Gastrocnemius medialis (tissue), 4 donors: ENCODE measurements around the gene SYT9.
A peak's percentile ranks its signal among the peaks of the same experiment; 100 is the strongest.

Source experiments
- POLR2A ChIP-seq, 2 donors: fragments of 450-650 bp; IDR thresholded peaks; one replicate each; pipeline ENCODE4 v1.6.1; 2017; ENCODE audit warnings: antibody characterized with exemption in 2 of 2, mild to moderate bottlenecking in 2 of 2, moderate library complexity in 2 of 2
- TF ChIP-seq, protein P1 (sequence below), 5 experiments: fragments of 450-650 bp in 3 of 5; fragments of 200-600 bp in 2 of 5; sonication (generic) in 2 of 5; IDR thresholded peaks in 4 of 5; conservative IDR thresholded peaks in 1 of 5; 1 replicate in 4 of 5; 2 replicates in 1 of 5; pipeline ENCODE4 v1.5.1; 2016 to 2019; ENCODE audit warnings: antibody characterized with exemption in 5 of 5, mild to moderate bottlenecking in 3 of 5, moderate library complexity in 3 of 5

DNA sequence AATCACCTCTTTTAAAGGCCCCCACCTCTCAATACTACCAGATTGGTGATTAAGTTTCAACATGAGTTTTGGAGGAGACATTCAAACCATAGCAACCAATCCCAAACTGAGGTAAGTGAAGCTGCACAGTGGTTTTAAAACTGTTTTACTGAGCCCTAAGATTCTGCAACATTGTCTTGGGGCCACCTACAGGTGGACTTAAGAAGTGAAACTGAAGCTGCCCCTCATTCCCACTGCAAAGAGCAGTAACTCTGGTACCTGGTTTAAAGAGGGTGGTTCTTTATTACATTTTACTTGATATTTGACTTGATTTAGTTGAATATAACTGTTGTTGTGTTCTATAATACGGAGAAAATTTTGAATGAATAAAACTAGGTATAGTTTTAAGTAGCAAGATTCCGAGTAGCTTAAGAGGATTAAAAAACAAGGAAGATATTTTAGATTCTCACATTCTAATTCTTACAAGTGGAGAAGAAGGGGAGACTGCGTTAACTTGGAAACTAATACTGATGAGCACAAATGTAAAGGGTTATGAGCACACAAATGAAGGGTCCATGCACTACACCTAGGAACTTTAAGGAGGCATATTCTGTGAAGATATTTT lies 26.7 kb downstream of the SYT9 start:
- TF ChIP-seq POLR2A (IDR thresholded peaks at IDR 0.05), result no peak
- TF ChIP-seq, protein P1, sequence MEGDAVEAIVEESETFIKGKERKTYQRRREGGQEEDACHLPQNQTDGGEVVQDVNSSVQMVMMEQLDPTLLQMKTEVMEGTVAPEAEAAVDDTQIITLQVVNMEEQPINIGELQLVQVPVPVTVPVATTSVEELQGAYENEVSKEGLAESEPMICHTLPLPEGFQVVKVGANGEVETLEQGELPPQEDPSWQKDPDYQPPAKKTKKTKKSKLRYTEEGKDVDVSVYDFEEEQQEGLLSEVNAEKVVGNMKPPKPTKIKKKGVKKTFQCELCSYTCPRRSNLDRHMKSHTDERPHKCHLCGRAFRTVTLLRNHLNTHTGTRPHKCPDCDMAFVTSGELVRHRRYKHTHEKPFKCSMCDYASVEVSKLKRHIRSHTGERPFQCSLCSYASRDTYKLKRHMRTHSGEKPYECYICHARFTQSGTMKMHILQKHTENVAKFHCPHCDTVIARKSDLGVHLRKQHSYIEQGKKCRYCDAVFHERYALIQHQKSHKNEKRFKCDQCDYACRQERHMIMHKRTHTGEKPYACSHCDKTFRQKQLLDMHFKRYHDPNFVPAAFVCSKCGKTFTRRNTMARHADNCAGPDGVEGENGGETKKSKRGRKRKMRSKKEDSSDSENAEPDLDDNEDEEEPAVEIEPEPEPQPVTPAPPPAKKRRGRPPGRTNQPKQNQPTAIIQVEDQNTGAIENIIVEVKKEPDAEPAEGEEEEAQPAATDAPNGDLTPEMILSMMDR (IDR thresholded peaks at IDR 0.05 in 4 of 5, conservative IDR thresholded peaks at IDR 0.05 in 1 of 5), result peak in 1 of 5 experiments; percentile 44
